ENCODE data around the gene KIAA1210. TPM values are rescaled to one million over a fixed set of nuclear protein-coding genes. Genes with fewer than 3 reads are reported as not detected.
A peak's percentile ranks its signal among the peaks of the same experiment; 100 is the strongest.

Gene KIAA1210
- total RNA-seq, 1 donor from 2014 or later, result not detected

DNA sequence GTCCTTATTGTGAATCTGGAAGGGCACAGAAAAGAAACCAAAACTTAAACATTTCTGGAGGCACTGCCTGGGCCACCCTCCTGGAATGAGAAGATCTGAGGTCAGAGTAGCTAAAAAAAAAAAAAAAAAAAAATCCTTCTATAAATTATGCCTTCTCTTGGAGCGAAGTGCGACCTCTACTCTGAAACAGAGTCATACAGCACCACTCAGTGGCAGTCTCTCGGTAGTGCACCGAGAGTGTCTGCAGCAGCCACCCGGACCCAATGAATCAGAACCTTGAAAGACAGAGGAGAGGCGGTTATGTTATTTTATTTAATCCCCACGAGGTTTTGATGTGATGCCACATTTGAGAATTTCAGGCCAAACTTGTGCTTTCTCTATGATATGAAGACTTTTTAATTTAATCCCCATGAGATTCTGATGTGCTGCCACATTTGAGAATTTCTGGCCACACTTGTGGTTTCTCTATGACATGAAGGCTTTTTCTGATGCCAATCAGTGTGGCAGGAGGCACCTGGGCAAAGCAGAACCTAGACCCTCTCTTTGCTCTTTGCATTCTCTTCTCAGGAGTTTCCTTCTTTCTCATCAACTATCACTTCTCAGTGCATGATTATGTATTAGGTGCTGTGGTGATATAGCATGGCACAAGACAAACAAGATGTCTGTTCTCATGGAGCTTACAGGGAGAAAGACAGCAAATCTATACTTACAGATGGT, 60.4 kb downstream of the KIAA1210 start:
- TF ChIP-seq CTCF (IDR thresholded peaks at IDR 0.05), result peak; percentile 61
- Mint-ChIP-seq H3K4me1 (ENCODE audit: unreplicated experiment) (no peaks in the 10 kb centered on the region), H3K4me3 (ENCODE audit: unreplicated experiment) (no peak overlapping the region), H3K9me3 (ENCODE audit: unreplicated experiment) (peaks cover 6% of the 10 kb centered on the region), H3K36me3 (ENCODE audit: unreplicated experiment) (no peaks in the 10 kb centered on the region), H3K27ac (ENCODE audit: unreplicated experiment) (no peak overlapping the region), H3K27me3 (ENCODE audit: unreplicated experiment) (no peaks in the 10 kb centered on the region)
- DNase-seq (ENCODE audit: extremely low spot score, unreplicated experiment), result peak; percentile 80

- Mint-ChIP-seq H3K4me3 (ENCODE audit: unreplicated experiment) (no peak overlapping the region), H3K27me3 (ENCODE audit: unreplicated experiment) (peaks cover 9% of the 10 kb centered on the region), H3K4me1 (ENCODE audit: unreplicated experiment) (no peaks in the 10 kb centered on the region), H3K27ac (ENCODE audit: unreplicated experiment) (no peak overlapping the region), H3K9me3 (ENCODE audit: unreplicated experiment) (no peaks in the 10 kb centered on the region), H3K36me3 (ENCODE audit: unreplicated experiment) (no peaks in the 10 kb centered on the region)
- TF ChIP-seq CTCF (IDR thresholded peaks at IDR 0.05), result no peak
- no peak for DNase-seq (ENCODE audit: extremely low spot score, unreplicated experiment)
These were observed 64.2 kb downstream of the KIAA1210 start for GRCh38 chrX:119063428-119063827.

- H3K27ac Mint-ChIP-seq (ENCODE audit: unreplicated experiment), result no peak overlapping the region
- no peak overlapping the region for H3K4me3 Mint-ChIP-seq (ENCODE audit: unreplicated experiment)
- H3K4me1 Mint-ChIP-seq (ENCODE audit: unreplicated experiment), result no peaks in the 10 kb centered on the region
- peaks cover 9% of the 10 kb centered on the region for H3K27me3 Mint-ChIP-seq (ENCODE audit: unreplicated experiment)
- no peak for TF ChIP-seq CTCF (IDR thresholded peaks at IDR 0.05)
- DNase-seq (ENCODE audit: extremely low spot score, unreplicated experiment), result no peak
- no peaks in the 10 kb centered on the region for H3K36me3 Mint-ChIP-seq (ENCODE audit: unreplicated experiment)
- H3K9me3 Mint-ChIP-seq (ENCODE audit: unreplicated experiment), result no peaks in the 10 kb centered on the region
These were observed 64.8 kb downstream of the KIAA1210 start for GRCh38 chrX:119062750-119063374.

DNA sequence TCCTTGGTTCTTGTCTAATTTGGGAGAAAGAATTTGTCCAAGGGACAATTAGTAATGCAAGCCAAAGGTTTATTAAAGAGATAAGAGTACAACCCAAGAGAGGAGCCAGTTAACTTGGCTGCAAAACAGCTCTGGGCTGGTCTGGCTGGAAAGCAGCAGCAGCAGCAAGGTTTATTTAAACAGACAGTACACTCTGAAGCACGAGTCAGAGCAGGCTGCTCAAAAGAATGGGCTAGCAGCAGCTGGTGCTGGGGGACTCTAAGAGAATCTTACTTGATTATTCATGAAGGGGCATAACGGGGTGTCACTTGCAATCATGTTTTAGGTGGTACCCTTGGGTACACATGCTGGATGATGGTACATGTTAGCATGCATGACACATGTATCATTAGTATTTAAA, 71.9 kb downstream of the KIAA1210 start:
- Mint-ChIP-seq H3K9me3 (ENCODE audit: unreplicated experiment) (no peaks in the 10 kb centered on the region), H3K27me3 (ENCODE audit: unreplicated experiment) (peaks cover 10% of the 10 kb centered on the region)
- no peak for DNase-seq (ENCODE audit: extremely low spot score, unreplicated experiment)

More for the DNA sequence above, 71.9 kb downstream of the KIAA1210 start:
- TF ChIP-seq CTCF (IDR thresholded peaks at IDR 0.05), result no peak
- H3K4me3 Mint-ChIP-seq (ENCODE audit: unreplicated experiment), result no peak overlapping the region
- H3K4me1 Mint-ChIP-seq (ENCODE audit: unreplicated experiment), result no peaks in the 10 kb centered on the region
- H3K27ac Mint-ChIP-seq (ENCODE audit: unreplicated experiment), result no peak overlapping the region
- no peaks in the 10 kb centered on the region for H3K36me3 Mint-ChIP-seq (ENCODE audit: unreplicated experiment)
